CD14-positive monocyte (primary cell): ENCODE measurements around the gene LIMK1. TPM values are rescaled to one million over a fixed set of nuclear protein-coding genes. Genes with fewer than 3 reads are reported as not detected.
A peak's percentile ranks its signal among the peaks of the same experiment; 100 is the strongest.

Experiments used
- DNase-seq, 3 donors: peaks; one replicate each; pipeline ENCODE4 v3.0.0-alpha.2; 2011 to 2022
- H2AFZ ChIP-seq: 2 replicates; pipeline ENCODE4 v1.6.0; 2012; ENCODE audit warnings: mild to moderate bottlenecking, low read depth, low read length, inconsistent platforms; ENCODE audit not compliant: insufficient read depth, poor library complexity, severe bottlenecking
- H3K27ac ChIP-seq, 2 donors: 1 replicate in 1 of 2; 2 replicates in 1 of 2; pipeline ENCODE4 v1.5.1; 2012 to 2013; ENCODE audit warnings: low read length in 2 of 2, control low read depth in 1 of 2, inconsistent platforms in 1 of 2, low read depth in 1 of 2, mild to moderate bottlenecking in 1 of 2
- H3K27me3 ChIP-seq, 2 donors: one replicate each; pipeline versions ENCODE4 v1.6.0 to v1.6.1; 2011 to 2013; ENCODE audit warnings: low read length in 2 of 2; ENCODE audit not compliant: control insufficient read depth in 2 of 2, insufficient read depth in 2 of 2
- H3K36me3 ChIP-seq, 2 donors: replicated peaks in 1 of 2; 1 replicate in 1 of 2; 2 replicates in 1 of 2; pipeline versions ENCODE4 v1.5.1 to v1.6.1; 2012 to 2013; ENCODE audit warnings: low read length in 2 of 2, control low read depth in 1 of 2, inconsistent platforms in 1 of 2, mild to moderate bottlenecking in 1 of 2; ENCODE audit not compliant: insufficient read depth in 2 of 2, control insufficient read depth in 1 of 2
- H3K4me1 ChIP-seq, 2 donors: 1 replicate in 1 of 2; 2 replicates in 1 of 2; pipeline versions ENCODE4 v1.5.1 to v1.6.1; 2012 to 2013; ENCODE audit warnings: low read length in 2 of 2, control low read depth in 1 of 2, inconsistent platforms in 1 of 2, mild to moderate bottlenecking in 1 of 2, moderate library complexity in 1 of 2; ENCODE audit not compliant: insufficient read depth in 2 of 2, control insufficient read depth in 1 of 2
- H3K4me2 ChIP-seq: replicated peaks from 2 replicates; pipeline ENCODE3; 2012; ENCODE audit warnings: low read length, moderate library complexity, mild to moderate bottlenecking; ENCODE audit not compliant: poor library complexity, severe bottlenecking; ENCODE audit errors: extremely low read depth
- H3K4me3 ChIP-seq, 3 experiments: fragments of 200-600 bp in 1 of 3; sonication (generic) in 1 of 3; replicated peaks in 1 of 3; 1 replicate in 2 of 3; 2 replicates in 1 of 3; pipeline ENCODE4 v1.5.1; 2011 to 2013; ENCODE audit warnings: low read length in 3 of 3, mild to moderate bottlenecking in 3 of 3, control low read depth in 2 of 3, low read depth in 2 of 3, inconsistent platforms in 1 of 3, moderate library complexity in 1 of 3
- H3K79me2 ChIP-seq: 2 replicates; pipeline ENCODE4 v1.6.0; 2012; ENCODE audit warnings: mild to moderate bottlenecking, control low read depth, inconsistent platforms, low read length, moderate library complexity; ENCODE audit not compliant: insufficient read depth
- H3K9ac ChIP-seq: 2 replicates; pipeline ENCODE4 v1.6.0; 2017; ENCODE audit warnings: low read length, mild to moderate bottlenecking; ENCODE audit not compliant: insufficient read depth, poor library complexity, severe bottlenecking
- H3K9me3 ChIP-seq, 2 donors: replicated peaks in 1 of 2; 1 replicate in 1 of 2; 2 replicates in 1 of 2; pipeline versions ENCODE4 v1.5.1 to v1.6.1; 2012 to 2013; ENCODE audit warnings: low read length in 2 of 2, control low read depth in 1 of 2; ENCODE audit not compliant: control insufficient read depth in 1 of 2, insufficient read depth in 1 of 2
- H4K20me1 ChIP-seq: 2 replicates; pipeline ENCODE4 v1.6.0; 2012; ENCODE audit warnings: mild to moderate bottlenecking, low read length, control low read depth, moderate library complexity; ENCODE audit not compliant: insufficient read depth
- H3K27ac Mint-ChIP-seq, 7 donors: one replicate each; pipeline ENCODE4 v1.8.0; 2020; ENCODE audit warnings: mild to moderate bottlenecking in 7 of 7, mixed read lengths in 7 of 7, moderate library complexity in 6 of 7, inconsistent platforms in 2 of 7
- H3K27me3 Mint-ChIP-seq, 3 donors: one replicate each; pipeline ENCODE4 v1.8.0; 2021 to 2022; ENCODE audit warnings: low read depth in 3 of 3, mild to moderate bottlenecking in 3 of 3, mixed read lengths in 3 of 3, moderate library complexity in 3 of 3, inconsistent platforms in 1 of 3
- H3K36me3 Mint-ChIP-seq, 2 donors: one replicate each; pipeline ENCODE4 v1.8.0; 2020; ENCODE audit warnings: mixed read lengths in 2 of 2, inconsistent platforms in 1 of 2, mild to moderate bottlenecking in 1 of 2
- H3K4me1 Mint-ChIP-seq: one replicate; pipeline ENCODE4 v1.8.0; 2020; ENCODE audit warnings: mild to moderate bottlenecking, mixed read lengths
- H3K4me3 Mint-ChIP-seq, 2 donors: one replicate each; pipeline ENCODE4 v1.8.0; 2020; ENCODE audit warnings: mild to moderate bottlenecking in 2 of 2, mixed read lengths in 2 of 2, moderate library complexity in 1 of 2
- H3K9me3 Mint-ChIP-seq, 7 donors: one replicate each; pipeline ENCODE4 v1.8.0; 2020 to 2022; ENCODE audit warnings: mixed read lengths in 7 of 7, mild to moderate bottlenecking in 6 of 7, moderate library complexity in 6 of 7, inconsistent platforms in 2 of 7
- WGBS: methylation state at CpG from one replicate; pipeline ENCODE4 v1.1.5; 2013; ENCODE audit warnings: missing lambda C conversion rate; ENCODE audit not compliant: insufficient coverage; 5-methylcytosine and 5-hydroxymethylcytosine counted together
- intact Hi-C, 2 donors: fragments of 100-400 bp; cut with micrococcal nuclease; formaldehyde crosslinking; loops; one replicate each; pipeline versions ENCODE4 v1.15.0 to v1.15.1; 2023
- polyA plus RNA-seq, 3 donors: library from polyadenylated mRNA; depleted of rRNA in 1 of 3; unstranded in 2 of 3; stranded (reverse) in 1 of 3; fragments of 300-500 nt in 2 of 3; fragments of >200 nt in 1 of 3; fragmentation: Illumina TruSeq in 2 of 3; gene quantifications; 1 replicate in 2 of 3; 2 replicates in 1 of 3; pipeline ENCODE4 v1.2.3, GENCODE V29; 2012 to 2021
- TF ChIP-seq, protein P1 (sequence below): fragments of 200-600 bp; IDR thresholded peaks from one replicate; pipeline ENCODE4 v1.8.0; 2022; ENCODE audit warnings: antibody characterized with exemption, mild to moderate bottlenecking

LIMK1 gene
- polyA plus RNA-seq, 3 donors: 12.6 to 30.2 (median 13.9) TPM

DNA sequence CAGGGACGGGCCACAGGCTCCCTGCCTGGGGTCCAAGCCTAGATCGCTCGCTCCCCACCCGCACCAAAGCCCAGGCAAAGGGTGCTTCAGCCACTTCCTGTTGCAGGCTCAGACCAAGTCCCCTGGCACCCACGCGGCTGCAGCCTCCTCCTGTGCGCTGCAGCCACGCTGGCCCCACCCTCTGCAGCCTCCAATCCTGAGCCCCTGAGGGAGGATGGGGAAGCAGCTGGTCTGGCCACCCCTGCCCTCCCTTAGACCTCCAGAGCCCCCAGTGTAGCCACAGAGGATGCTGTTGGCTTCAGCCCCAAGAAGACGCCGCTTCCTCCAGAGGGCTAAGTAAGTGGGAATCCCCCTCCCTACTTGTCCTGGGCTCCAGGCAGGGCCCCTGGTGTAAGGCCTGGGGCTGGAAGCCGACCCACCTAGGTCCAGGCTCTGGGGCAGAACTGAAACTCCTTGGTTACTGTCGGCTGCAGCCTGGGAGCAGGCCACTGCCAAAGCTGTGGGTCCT, 9.4 kb downstream of the LIMK1 start:
- peak overlapping the region; percentile 91 for H3K9ac ChIP-seq
- WGBS: under 1% methylated on average over 8 of the region's 12 CpGs
- peaks cover 15% of the 10 kb centered on the region for H4K20me1 ChIP-seq
- H3K27ac ChIP-seq: peak overlapping the region; percentile 75 to 95
- peak overlapping the region; percentile 83 for H3K4me2 ChIP-seq
- intact Hi-C loops: loop anchor here in 1 of 2 donors (1.0 to 5.0 kb wide), 2 partner anchors 9 to 79 kb away; partner anchors contain the start of gene EIF4H
- H3K36me3 Mint-ChIP-seq: peaks cover 26 to 31% of the 10 kb centered on the region in 2 donors
- TF ChIP-seq, protein P1, sequence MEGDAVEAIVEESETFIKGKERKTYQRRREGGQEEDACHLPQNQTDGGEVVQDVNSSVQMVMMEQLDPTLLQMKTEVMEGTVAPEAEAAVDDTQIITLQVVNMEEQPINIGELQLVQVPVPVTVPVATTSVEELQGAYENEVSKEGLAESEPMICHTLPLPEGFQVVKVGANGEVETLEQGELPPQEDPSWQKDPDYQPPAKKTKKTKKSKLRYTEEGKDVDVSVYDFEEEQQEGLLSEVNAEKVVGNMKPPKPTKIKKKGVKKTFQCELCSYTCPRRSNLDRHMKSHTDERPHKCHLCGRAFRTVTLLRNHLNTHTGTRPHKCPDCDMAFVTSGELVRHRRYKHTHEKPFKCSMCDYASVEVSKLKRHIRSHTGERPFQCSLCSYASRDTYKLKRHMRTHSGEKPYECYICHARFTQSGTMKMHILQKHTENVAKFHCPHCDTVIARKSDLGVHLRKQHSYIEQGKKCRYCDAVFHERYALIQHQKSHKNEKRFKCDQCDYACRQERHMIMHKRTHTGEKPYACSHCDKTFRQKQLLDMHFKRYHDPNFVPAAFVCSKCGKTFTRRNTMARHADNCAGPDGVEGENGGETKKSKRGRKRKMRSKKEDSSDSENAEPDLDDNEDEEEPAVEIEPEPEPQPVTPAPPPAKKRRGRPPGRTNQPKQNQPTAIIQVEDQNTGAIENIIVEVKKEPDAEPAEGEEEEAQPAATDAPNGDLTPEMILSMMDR: no peak
- peaks cover 23% of the 10 kb centered on the region for H3K4me1 Mint-ChIP-seq
- H3K27me3 ChIP-seq: no peaks in the 10 kb centered on the region
- no peaks in the 10 kb centered on the region for H3K27me3 Mint-ChIP-seq
- H3K27ac Mint-ChIP-seq: peak overlapping the region; percentile 93 to 97 (median 95)
- peak overlapping the region; percentile 75 for H2AFZ ChIP-seq
- peak overlapping the region; percentile 67 to 87 (median 81) for H3K4me3 ChIP-seq
- H3K9me3 ChIP-seq: no peaks in the 10 kb centered on the region
- DNase-seq: peak; percentile 71 to 72 (median 71)
- peaks cover 0 to 6% (median 2%) of the 10 kb centered on the region in 7 donors for H3K9me3 Mint-ChIP-seq
- H3K4me1 ChIP-seq: peaks cover 29 to 36% of the 10 kb centered on the region in 2 donors
- H3K36me3 ChIP-seq: peaks cover 14 to 17% of the 10 kb centered on the region in 2 donors
- peak overlapping the region; percentile 89 to 96 for H3K4me3 Mint-ChIP-seq
- H3K79me2 ChIP-seq: peaks cover 22% of the 10 kb centered on the region

DNA sequence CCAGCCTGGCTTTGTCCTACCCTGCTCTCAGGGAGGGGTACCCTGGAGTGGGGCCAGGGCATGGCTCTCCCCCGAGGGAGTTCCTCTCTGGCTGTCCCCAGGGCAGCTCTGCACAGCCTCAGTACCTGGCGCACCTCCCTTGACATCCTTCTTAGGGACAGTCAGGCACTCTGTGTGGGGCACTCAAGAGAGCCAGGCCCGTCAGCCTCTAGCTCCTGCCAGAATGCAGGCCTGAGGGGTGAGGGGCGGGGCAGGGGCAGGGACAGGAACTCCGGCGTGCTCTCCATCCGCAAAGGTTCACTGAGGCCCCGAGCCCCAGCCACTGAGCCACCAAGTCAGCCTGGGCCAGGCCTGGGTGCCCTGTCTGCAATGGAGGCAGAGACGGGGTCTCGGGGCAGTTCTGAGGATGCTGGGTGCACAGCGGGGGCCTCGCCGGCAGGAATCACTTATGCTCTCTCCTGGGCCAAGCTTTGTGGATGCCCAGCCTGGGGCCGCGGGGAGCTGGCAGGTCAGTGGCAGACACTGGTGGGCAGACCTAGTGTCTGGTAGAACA, 10.1 kb downstream of the LIMK1 start:
- peaks cover 28 to 35% of the 10 kb centered on the region in 2 donors for H3K36me3 Mint-ChIP-seq

More for the DNA sequence above, 10.1 kb downstream of the LIMK1 start:
- Histone ChIP-seq H3K4me3 (peak overlapping the region; percentile 67 to 87 (median 81)), H3K27me3 (no peaks in the 10 kb centered on the region), H4K20me1 (peaks cover 15% of the 10 kb centered on the region), H3K9me3 (no peaks in the 10 kb centered on the region), H3K36me3 (peaks cover 19 to 24% of the 10 kb centered on the region in 2 donors), H3K27ac (peak overlapping the region; percentile 75 to 95), H2AFZ (peak overlapping the region; percentile 75), H3K9ac (peak overlapping the region; percentile 91), H3K4me1 (peaks cover 29 to 36% of the 10 kb centered on the region in 2 donors), H3K4me2 (peak overlapping the region; percentile 83), H3K79me2 (peaks cover 22% of the 10 kb centered on the region)
- peaks cover 23% of the 10 kb centered on the region for H3K4me1 Mint-ChIP-seq
- H3K27me3 Mint-ChIP-seq: no peaks in the 10 kb centered on the region
- TF ChIP-seq, protein P1: no peak
- H3K27ac Mint-ChIP-seq: peak overlapping the region; percentile 93 to 97 (median 95)
- DNase-seq: peak in 1 of 3 donors; percentile 15
- intact Hi-C loops: loop anchor here in 1 of 2 donors (1.0 to 5.0 kb wide), 2 partner anchors 9 to 79 kb away; partner anchors contain the start of gene EIF4H
- WGBS: 5% methylated on average over 14 of the region's 15 CpGs
- peaks cover 0 to 6% (median 2%) of the 10 kb centered on the region in 7 donors for H3K9me3 Mint-ChIP-seq
- peak overlapping the region; percentile 89 to 96 for H3K4me3 Mint-ChIP-seq
